Measurements from ENCODE around the gene GADL1. TPM values are rescaled to one million over a fixed set of nuclear protein-coding genes. Genes with fewer than 3 reads are reported as not detected.

Gene GADL1
- total and polyA plus RNA-seq, 2 experiments from 2014 or later = 13.5 to 16.9 TPM

- TF ChIP-seq CTCF (IDR thresholded peaks at IDR 0.05; ENCODE audit: low read depth, low read length) = no peak
- H3K9me3 ChIP-seq (ENCODE audit: low read depth) = no peaks in the 10 kb centered on the region
- DNase-seq (ENCODE audit: low read depth in 1 of 2, low spot score in 1 of 2) = no peak
- H3K27ac ChIP-seq = no peak overlapping the region
- H3K4me3 ChIP-seq = no peak overlapping the region
- H3K27me3 ChIP-seq = no peaks in the 10 kb centered on the region
- peaks cover 31% of the 10 kb centered on the region for H3K4me1 ChIP-seq (ENCODE audit: low read depth)
- H3K36me3 ChIP-seq = no peaks in the 10 kb centered on the region
Observed at GRCh38 chr3:30774062-30774461, 120.4 kb downstream of the GADL1 start.

GRCh38 chr3:30770387-30770786 lies 124.1 kb downstream of the GADL1 start:
- peaks cover 36% of the 10 kb centered on the region for H3K4me1 ChIP-seq (ENCODE audit: low read depth)
- no peak overlapping the region for H3K27ac ChIP-seq
- TF ChIP-seq CTCF (IDR thresholded peaks at IDR 0.05; ENCODE audit: low read depth, low read length) = no peak
- no peaks in the 10 kb centered on the region for H3K9me3 ChIP-seq (ENCODE audit: low read depth)
- H3K4me3 ChIP-seq = no peak overlapping the region
- no peaks in the 10 kb centered on the region for H3K27me3 ChIP-seq
- DNase-seq (ENCODE audit: low read depth in 1 of 2, low spot score in 1 of 2) = peak; percentile 30 to 82
- no peaks in the 10 kb centered on the region for H3K36me3 ChIP-seq

GRCh38 chr3:30768703-30769550 lies 125.5 kb downstream of the GADL1 start:
- TF ChIP-seq CTCF (IDR thresholded peaks at IDR 0.05; ENCODE audit: low read depth, low read length) = peak; percentile 89
- DNase-seq (ENCODE audit: low read depth in 1 of 2, low spot score in 1 of 2) = peak; percentile 73 to 80
- no peaks in the 10 kb centered on the region for H3K9me3 ChIP-seq (ENCODE audit: low read depth)
- H3K4me3 ChIP-seq = no peak overlapping the region
- H3K4me1 ChIP-seq (ENCODE audit: low read depth) = peaks cover 33% of the 10 kb centered on the region
- no peak overlapping the region for H3K27ac ChIP-seq
- H3K36me3 ChIP-seq = no peaks in the 10 kb centered on the region
- H3K27me3 ChIP-seq = no peaks in the 10 kb centered on the region

GRCh38 chr3:30768046-30768445 lies 126.4 kb downstream of the GADL1 start:
- Histone ChIP-seq H3K9me3 (ENCODE audit: low read depth) (no peaks in the 10 kb centered on the region), H3K27me3 (no peaks in the 10 kb centered on the region), H3K27ac (no peak overlapping the region), H3K4me3 (no peak overlapping the region), H3K36me3 (no peaks in the 10 kb centered on the region), H3K4me1 (ENCODE audit: low read depth) (peaks cover 33% of the 10 kb centered on the region)
- no peak for DNase-seq (ENCODE audit: low read depth in 1 of 2, low spot score in 1 of 2)
- no peak for TF ChIP-seq CTCF (IDR thresholded peaks at IDR 0.05; ENCODE audit: low read depth, low read length)

GRCh38 chr3:30766522-30766921 lies 127.9 kb downstream of the GADL1 start:
- Histone ChIP-seq H3K27me3 (no peaks in the 10 kb centered on the region), H3K36me3 (no peaks in the 10 kb centered on the region), H3K4me3 (no peak overlapping the region), H3K9me3 (ENCODE audit: low read depth) (no peaks in the 10 kb centered on the region), H3K4me1 (ENCODE audit: low read depth) (peaks cover 29% of the 10 kb centered on the region), H3K27ac (no peak overlapping the region)
- no peak for TF ChIP-seq CTCF (IDR thresholded peaks at IDR 0.05; ENCODE audit: low read depth, low read length)
- DNase-seq (ENCODE audit: low read depth in 1 of 2, low spot score in 1 of 2) = no peak

Measured in cardiac muscle cell (in vitro differentiated cells and primary cell).